Left cardiac atrium (tissue), 4 donors: ENCODE measurements around the gene TEDC1. TPM values are rescaled to one million over a fixed set of nuclear protein-coding genes. Genes with fewer than 3 reads are reported as not detected.
"Not testable (repeated sequence)": the region's sequence is repeated elsewhere in the genome, so short reads cannot be mapped to it uniquely, and the experiment has no call there.

Source experiments
- ATAC-seq, 2 donors: fragments of 200-7000 bp; cut with Tn5 transposase; one replicate each; pipeline ENCODE4 v1.9.1; 2020; ENCODE audit warnings: mild to moderate bottlenecking in 2 of 2, moderate library complexity in 2 of 2
- DNase-seq: peaks from one replicate; pipeline ENCODE4 v3.0.0-alpha.2; 2020
- intact Hi-C, 2 donors: fragments of 100-400 bp; cut with DNase I; formaldehyde crosslinking; loops; one replicate each; pipeline versions ENCODE4 v1.14.1 to v1.15.1; 2022 to 2023
- total RNA-seq, 2 donors: library from RNA; stranded (reverse); fragmentation: NEBNext Ultra II Directional; extraction: Animal tissue kit (Norgen Biotek cat#: 25700); gene quantifications; one replicate each; pipeline ENCODE4 v1.2.1, GENCODE V29; 2021
- donor health status: DM: no; HTN: yes; CAD: no.
- donor health status: DM: no; HTN: yes; CAD: no; lungs with severe emphysema.
- donor health status: DM: yes; HTN: yes; CAD: no.
- donor health status: Dilated cardiomyopathy.

TEDC1 gene
- total RNA-seq, 2 donors from 2014 or later: 5.1 to 5.9 TPM

GRCh38 chr14:105541218-105541875 lies 50.3 kb downstream of the TEDC1 start:
- intact Hi-C loops: no loop called here
- DNase-seq (no peak), ATAC-seq (no peak)

- intact Hi-C loops, DNase-seq, ATAC-seq: not testable (repeated sequence)
Observed at GRCh38 chr14:105545676-105546075, 54.6 kb downstream of the TEDC1 start.

- ATAC-seq: peak in 1 of 2 donors; percentile 16
- DNase-seq, intact Hi-C loops: not testable (repeated sequence)
Observed at GRCh38 chr14:105546410-105546809, 55.4 kb downstream of the TEDC1 start.

GRCh38 chr14:105547072-105547471 lies 56.0 kb downstream of the TEDC1 start:
- ATAC-seq, DNase-seq: not testable (repeated sequence)

GRCh38 chr14:105547741-105548169 lies 56.7 kb downstream of the TEDC1 start:
- no peak for DNase-seq
- no peak for ATAC-seq
- intact Hi-C loops: no loop called here

More at GRCh38 chr14:105547072-105547471, 56.0 kb downstream of the TEDC1 start:
- intact Hi-C loops: not testable (repeated sequence)

Other genes with a start within 250 kb of the TEDC1 start
- gene BTBD6, start 242.7 kb upstream of the TEDC1 start, total RNA-seq: 10 to 100 TPM; 37.7 to 42.7 TPM
- 10 to 100 TPM; 18.8 to 20.0 TPM for gene BRF1, start 190.2 kb upstream of the TEDC1 start, total RNA-seq
- 10 to 100 TPM; 53.4 to 55.8 TPM for gene PACS2, start 176.5 kb upstream of the TEDC1 start, total RNA-seq
- 1 to 10 TPM in 1 of 2 donors, under 1 TPM in 1; 0.77 to 1.6 TPM for gene TEX22, start 92.7 kb upstream of the TEDC1 start, total RNA-seq
- 100 to 1,000 TPM in 1 of 2 donors, 10 to 100 TPM in 1; 99.5 to 115 TPM for gene MTA1, start 71.4 kb upstream of the TEDC1 start, total RNA-seq
- 100 to 1,000 TPM; 783 to 843 TPM for gene CRIP2, start 16.4 kb upstream of the TEDC1 start, total RNA-seq
- 100 to 1,000 TPM; 137 to 192 TPM for gene CRIP1, start 4.4 kb upstream of the TEDC1 start, total RNA-seq
- 1 to 10 TPM; 2.2 to 2.7 TPM for gene TMEM121, start 35.3 kb downstream of the TEDC1 start, total RNA-seq